GM21381 (cell line): ENCODE data around the gene ANO1.

ENCODE experiments used
- ATAC-seq: cut with Tn5 transposase; IDR thresholded peaks from one replicate; pipeline ENCODE4 v1.9.1; 2021; ENCODE audit warnings: mild to moderate bottlenecking, moderate library complexity; ENCODE audit not compliant: unreplicated experiment

ANO1 gene

GRCh38 chr11:70111269-70112016 is 33.3 kb downstream of the ANO1 start:
- no peak for ATAC-seq

DNA sequence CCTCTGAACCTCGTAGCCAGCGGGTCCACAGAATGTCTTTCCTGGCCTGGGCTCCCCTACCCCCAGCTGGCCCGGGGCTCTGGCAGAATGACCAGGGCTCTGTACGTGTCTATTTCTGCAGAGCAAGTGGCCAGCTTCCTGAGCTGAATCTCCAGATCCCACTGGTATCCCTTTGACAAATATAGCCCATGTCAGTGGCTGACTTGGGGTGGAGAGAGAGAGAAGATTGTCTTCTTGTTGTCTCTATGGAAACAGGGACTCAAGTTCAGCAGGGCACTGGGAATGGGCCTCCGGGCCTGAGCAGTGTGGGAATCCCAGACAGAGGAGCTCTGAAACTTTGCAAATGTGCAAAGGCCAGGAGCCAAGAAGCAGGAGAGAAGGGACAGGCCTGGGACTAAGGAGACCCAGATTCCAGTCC is 33.9 kb downstream of the ANO1 start:
- no peak for ATAC-seq

GRCh38 chr11:70113801-70114200 is 35.7 kb downstream of the ANO1 start:
- no peak for ATAC-seq

- ATAC-seq: no peak
These were observed 37.7 kb downstream of the ANO1 start for GRCh38 chr11:70115778-70116177.

DNA sequence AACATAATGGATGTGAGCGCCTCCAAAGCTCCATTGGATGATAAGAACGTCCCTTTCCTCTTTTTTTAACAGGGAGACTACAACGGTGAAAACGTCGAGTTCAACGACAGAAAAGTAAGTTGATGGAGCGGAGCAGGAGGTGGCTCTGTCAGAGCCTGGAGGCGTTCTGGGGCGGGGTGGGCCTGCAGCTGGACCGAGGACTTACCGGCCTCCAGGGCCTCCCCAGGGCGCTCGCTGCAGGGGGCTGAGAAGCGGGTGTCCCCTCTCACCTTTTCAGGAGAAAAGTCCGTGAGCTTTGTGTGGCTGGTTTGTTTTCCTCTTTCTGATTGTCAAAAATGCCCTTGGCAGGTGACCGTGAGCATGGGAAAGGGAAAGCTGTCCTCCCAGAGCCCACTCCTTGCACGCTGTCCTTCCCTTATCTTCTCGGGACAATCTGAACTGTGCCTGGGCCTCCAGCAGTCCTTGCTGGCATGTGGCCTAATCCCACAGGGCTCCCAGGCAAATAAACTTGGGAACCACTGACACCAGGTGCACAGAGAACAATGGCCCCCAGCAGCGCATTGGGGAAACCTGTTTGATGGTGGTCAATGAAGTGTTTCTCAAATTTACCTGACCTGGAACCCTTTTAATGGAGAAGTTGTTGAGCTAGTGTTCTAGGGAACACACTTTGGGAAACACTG is 38.4 kb downstream of the ANO1 start:
- no peak for ATAC-seq

DNA sequence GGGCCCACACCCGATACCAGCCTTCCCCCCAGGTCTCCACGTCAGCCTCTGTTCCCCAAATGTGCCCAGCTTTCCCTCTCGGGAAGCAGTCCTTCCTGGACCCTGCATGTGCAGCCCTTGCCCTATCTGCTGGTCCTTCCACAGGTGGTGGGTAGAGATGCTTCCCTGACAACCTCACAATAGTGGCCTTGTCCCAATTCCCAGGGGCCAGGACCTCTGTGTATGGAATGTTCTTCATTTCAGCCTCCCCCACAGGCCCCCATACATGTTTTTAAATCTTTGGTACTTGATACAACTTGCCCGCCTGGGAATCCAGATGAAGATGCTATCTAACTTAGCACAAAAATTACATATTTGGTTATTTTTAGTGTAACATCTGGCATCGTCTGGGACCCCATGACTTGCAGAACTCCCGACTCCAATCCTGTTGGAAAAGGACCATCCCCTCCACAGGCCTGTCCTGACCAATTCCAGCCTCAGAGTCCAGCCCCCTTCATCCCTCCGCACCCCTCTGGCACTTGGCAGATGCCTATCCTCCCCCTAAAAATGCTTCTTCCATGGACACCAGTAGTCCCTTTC is 39.5 kb downstream of the ANO1 start:
- ATAC-seq: no peak

- ATAC-seq: no peak
These were observed 40.5 kb downstream of the ANO1 start for GRCh38 chr11:70118642-70119041.

- ATAC-seq: no peak
These were observed 41.4 kb downstream of the ANO1 start for GRCh38 chr11:70119502-70119901.

DNA sequence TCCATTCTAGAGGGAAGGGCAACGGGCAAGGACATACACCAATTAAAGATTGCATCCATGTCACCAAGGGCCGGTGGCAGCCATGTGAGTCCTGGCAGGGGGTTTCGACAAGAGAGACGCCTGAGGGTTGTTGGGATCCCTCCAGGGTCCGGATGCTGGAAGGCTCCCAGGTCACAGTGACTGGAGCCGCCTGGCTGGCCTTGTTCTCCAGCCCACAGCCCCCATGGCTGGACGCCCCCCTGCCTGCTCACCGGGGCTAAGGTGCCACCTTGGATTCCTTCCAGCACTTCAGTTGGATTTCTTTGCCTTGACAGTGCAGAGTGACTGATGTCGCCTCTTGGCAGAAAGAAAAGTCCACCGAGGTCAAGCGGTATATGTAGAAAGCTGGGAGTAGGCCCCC is 42.6 kb downstream of the ANO1 start:
- ATAC-seq: no peak

- no peak for ATAC-seq
These were observed 44.5 kb downstream of the ANO1 start for GRCh38 chr11:70122490-70123198.

- ATAC-seq: no peak
These were observed 45.6 kb downstream of the ANO1 start for GRCh38 chr11:70123711-70124110.

GRCh38 chr11:70124321-70125000 is 46.3 kb downstream of the ANO1 start:
- no peak for ATAC-seq

- no peak for ATAC-seq
These were observed 48.4 kb downstream of the ANO1 start for GRCh38 chr11:70126494-70126893.

DNA sequence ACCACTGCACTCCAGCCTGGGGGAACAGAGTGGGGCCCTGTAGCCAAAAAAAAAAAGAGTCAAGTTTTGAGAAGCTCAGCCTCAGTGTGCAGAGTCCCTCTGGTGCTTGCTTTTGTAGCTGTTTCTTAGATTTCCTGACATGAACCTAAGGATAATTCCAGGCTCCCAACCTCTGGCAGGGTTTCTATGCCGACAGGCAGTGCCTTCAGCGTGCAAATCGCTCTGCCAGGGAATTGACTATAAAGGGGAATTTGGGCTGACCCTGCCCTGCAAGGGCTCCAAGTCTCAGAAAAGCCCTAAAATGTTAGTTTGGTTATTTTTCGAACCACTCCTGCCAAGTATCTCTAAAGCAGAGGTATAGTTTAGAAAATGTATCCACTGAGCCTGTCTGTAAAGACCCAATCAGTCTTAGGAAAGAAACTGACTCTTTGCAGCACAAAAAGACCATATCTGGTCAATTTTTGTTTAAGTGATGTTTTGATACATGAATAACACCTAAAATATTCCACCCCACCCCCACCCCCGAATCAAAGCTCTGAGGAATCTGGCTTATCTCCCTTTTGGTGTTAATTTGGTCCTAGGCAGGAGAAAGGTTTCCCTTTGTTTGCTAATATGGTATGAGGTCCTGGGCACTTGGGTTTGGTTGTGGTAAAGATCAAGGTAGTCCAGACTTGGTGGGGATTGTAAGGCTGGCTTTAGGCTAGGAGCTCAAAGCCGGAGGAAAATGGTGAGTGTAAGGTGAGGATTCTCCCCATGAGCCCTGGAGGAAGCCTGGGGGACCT is 49.7 kb downstream of the ANO1 start:
- no peak for ATAC-seq

GRCh38 chr11:70128435-70128906 is 50.4 kb downstream of the ANO1 start:
- ATAC-seq: no peak

DNA sequence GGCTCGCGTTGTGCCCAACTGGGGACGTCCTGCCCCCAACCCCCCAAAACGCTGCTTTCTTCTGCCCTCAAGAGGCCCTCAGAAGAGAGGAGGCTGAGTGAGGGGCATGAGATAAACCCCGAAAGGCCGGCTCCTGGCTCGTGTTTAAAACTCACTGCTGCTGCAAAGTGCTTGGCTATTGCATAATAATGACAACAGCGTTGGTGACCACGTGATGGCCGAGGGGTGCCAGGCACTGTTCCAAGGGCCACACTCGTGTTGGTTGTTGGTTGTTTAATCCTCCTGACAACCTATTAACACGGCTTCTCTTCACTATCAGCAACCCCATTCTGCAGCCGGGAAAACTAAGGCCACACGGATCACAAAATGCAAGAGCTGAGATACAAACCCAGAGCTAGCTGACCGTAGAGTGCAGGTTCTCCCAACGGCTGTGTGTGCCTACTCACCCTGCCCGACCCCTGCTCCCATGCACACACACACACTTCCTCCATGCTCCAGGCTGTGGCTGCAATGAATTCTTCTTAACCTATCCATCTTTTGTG is 51.0 kb downstream of the ANO1 start:
- no peak for ATAC-seq

- no peak for ATAC-seq
These were observed 52.5 kb downstream of the ANO1 start for GRCh38 chr11:70130636-70131035.

DNA sequence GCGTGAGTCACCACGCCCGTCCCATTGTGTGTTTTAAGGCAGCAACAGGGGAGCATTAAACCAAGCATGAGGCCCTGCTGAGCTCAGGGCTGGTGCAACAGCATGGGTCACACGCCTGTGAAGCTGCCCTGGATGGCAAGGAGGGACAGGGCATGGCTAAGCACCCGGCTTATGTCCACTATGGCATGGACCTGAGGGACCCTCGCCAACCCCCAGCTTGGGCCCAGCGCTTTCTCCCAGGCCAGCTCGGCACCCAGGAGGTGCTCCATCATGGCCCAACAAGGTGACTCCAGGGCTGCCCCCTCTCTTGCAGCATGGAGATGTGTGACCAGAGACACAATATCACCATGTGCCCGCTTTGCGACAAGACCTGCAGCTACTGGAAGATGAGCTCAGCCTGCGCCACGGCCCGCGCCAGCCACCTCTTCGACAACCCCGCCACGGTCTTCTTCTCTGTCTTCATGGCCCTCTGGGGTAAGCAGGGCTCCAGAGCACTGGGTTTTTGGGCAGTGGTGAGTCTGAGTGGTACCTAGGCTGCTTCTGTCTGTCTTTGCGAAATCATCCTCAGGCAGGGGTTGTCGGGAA is 53.6 kb downstream of the ANO1 start:
- ATAC-seq: no peak

DNA sequence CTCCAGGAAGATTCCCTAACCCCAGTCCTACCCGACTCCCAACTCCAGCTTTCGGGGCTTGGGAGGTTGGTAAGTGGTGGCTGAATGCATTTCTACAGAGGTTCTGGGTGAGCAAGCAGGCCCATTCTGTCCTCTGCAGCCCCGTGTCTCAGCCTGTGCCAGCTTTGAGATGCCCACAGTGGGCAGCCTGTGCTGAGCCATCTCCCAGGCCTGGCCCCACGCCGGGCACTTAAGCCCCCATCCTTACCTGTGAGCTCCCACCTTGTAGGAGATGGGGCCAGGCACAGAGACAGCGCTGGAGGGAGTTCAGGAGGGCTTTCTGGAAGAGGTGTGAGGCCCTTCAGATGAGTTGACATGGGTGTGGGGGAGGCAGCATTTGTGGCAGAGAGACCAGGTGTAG is 54.5 kb downstream of the ANO1 start:
- no peak for ATAC-seq
